ENCODE results near the gene TCF19. TPM values are rescaled to one million over a fixed set of nuclear protein-coding genes. Genes with fewer than 3 reads are reported as not detected.
A peak's percentile ranks its signal among the peaks of the same experiment; 100 is the strongest.
"Not testable (repeated sequence)": the region's sequence is repeated elsewhere in the genome, so short reads cannot be mapped to it uniquely, and the experiment has no call there.

TCF19 gene
- total RNA-seq, 2 experiments from 2014 or later: 56.7 to 61.6 TPM

DNA sequence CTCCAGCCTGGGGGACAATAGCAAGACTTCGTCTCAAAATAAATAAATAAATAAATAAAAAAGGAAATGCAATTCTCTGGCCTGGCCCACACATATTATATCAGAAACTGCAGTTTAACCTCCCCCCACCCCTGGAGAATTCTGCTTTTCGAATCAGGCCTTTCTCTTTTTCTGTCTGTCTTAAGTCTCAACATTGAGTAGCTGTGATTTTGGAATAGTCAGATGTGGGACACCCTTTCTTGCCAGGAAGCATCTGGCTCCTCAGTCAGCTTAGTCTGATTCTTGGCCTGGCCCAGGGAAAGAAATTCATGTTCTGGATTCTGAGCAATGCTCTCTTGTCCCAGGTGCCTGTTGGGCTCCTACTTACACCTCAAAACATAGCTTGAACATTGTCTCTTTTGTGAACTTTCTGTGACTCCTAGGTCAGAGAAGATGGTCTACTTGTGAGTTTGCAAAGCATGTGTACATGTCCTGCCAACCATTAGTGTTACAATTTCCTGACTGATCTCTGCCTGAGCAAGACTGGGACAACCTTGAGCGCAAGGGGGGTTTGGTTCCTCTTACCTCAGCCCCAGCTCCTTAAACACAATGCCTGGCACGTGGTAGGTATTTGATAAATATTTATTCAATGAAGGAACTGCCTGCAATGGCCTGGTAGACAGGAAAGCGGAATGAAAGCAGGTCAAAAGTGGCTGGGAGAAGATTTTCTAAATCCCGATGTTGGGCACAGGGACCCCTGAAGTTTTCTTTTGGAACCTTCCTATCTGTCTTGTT lies 35.9 kb downstream of the TCF19 start:
- TF ChIP-seq, protein P1, sequence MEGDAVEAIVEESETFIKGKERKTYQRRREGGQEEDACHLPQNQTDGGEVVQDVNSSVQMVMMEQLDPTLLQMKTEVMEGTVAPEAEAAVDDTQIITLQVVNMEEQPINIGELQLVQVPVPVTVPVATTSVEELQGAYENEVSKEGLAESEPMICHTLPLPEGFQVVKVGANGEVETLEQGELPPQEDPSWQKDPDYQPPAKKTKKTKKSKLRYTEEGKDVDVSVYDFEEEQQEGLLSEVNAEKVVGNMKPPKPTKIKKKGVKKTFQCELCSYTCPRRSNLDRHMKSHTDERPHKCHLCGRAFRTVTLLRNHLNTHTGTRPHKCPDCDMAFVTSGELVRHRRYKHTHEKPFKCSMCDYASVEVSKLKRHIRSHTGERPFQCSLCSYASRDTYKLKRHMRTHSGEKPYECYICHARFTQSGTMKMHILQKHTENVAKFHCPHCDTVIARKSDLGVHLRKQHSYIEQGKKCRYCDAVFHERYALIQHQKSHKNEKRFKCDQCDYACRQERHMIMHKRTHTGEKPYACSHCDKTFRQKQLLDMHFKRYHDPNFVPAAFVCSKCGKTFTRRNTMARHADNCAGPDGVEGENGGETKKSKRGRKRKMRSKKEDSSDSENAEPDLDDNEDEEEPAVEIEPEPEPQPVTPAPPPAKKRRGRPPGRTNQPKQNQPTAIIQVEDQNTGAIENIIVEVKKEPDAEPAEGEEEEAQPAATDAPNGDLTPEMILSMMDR (conservative IDR thresholded peaks at IDR 0.05; ENCODE audit: low read length): no peak
- no peak for TF ChIP-seq EZH2phosphoT487 (IDR thresholded peaks at IDR 0.05; ENCODE audit: borderline replicate concordance, low read depth, low read length)
- Histone ChIP-seq H3K79me2 (ENCODE audit: insufficient read depth, low read depth, low read length) (peaks cover 28% of the 10 kb centered on the region), H3K27ac (ENCODE audit: low read depth, low read length, poor library complexity, severe bottlenecking) (peak overlapping the region; percentile 31), H3K4me2 (ENCODE audit: low read length) (peak overlapping the region; percentile 43), H3K4me1 (ENCODE audit: insufficient read depth, low read length, poor library complexity, severe bottlenecking) (peaks cover 37% of the 10 kb centered on the region), H3K9me2 (ENCODE audit: insufficient read depth, low read length) (no peaks in the 10 kb centered on the region), H3K9me3 (ENCODE audit: low read length) (0 out of 2 replicates have a peak, but pooled peaks cover 3% of the 10 kb centered on the region), H3K36me3 (ENCODE audit: insufficient read depth, low read length) (peaks cover 18% of the 10 kb centered on the region), H2AFZ (ENCODE audit: low read length) (no peak overlapping the region), H3K4me3 (ENCODE audit: low read depth, low read length, poor library complexity, severe bottlenecking) (peak overlapping the region; percentile 0), H4K20me1 (ENCODE audit: insufficient read depth, low read length) (no peaks in the 10 kb centered on the region)
- DNase-seq (ENCODE audit: low spot score): no peak
- intact Hi-C loops (cut with micrococcal nuclease; ENCODE audit: unreplicated experiment): no loop called here
- ChIA-PET CTCF (ENCODE audit: unreplicated experiment) (interaction anchor here (0.6 kb wide), 1 partner anchor 75 kb away, joined by 3 read pairs; no protein-coding TSS in a partner anchor), POLR2A (interaction anchor here (0.6 to 1.6 kb wide), 5 partner anchors 64 to 285 kb away, joined by 3 to 7 read pairs (median 4); no protein-coding TSS in a partner anchor)
- BruUV-seq (replicated peaks): no TSS peak

DNA sequence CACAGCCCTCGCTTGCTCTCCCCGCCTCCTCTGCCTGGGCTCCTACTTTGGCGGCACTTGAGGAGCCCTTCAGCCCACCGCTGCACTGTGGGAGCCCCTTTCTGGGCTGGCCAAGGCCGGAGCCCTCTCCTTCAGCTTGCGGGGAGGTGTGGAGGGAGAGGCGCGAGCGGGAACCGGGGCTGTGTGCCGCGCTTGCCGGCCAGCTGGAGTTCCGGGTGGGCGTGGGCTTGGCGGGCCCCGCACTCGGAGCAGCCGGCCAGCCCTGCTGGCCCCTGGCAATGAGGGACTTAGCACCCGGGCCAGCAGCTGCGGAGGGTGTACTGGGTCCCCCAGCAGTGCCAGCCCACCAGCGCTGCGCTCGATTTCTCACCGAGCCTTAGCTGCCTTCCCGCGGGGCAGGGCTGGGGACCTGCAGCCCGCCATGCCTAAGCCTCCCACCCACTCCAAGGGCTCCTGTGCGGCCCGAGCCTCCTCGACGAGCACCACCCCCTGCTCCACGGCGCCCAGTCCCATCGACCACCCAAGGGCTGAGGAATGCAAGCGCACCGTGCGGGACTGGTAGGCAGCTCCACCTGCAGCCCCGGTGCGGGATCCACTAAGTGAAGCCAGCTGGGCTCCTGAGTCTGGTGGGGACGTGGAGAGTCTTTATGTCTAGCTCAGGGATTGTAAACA lies 37.1 kb downstream of the TCF19 start:
- H4K20me1 ChIP-seq (ENCODE audit: insufficient read depth, low read length); intact Hi-C loops (cut with micrococcal nuclease; ENCODE audit: unreplicated experiment); CTCF ChIA-PET (ENCODE audit: unreplicated experiment); H3K4me3 ChIP-seq (ENCODE audit: low read depth, low read length, poor library complexity, severe bottlenecking); H3K4me2 ChIP-seq (ENCODE audit: low read length); DNase-seq (ENCODE audit: low spot score); BruUV-seq (replicated peaks); H2AFZ ChIP-seq (ENCODE audit: low read length); H3K9me2 ChIP-seq (ENCODE audit: insufficient read depth, low read length); H3K27ac ChIP-seq (ENCODE audit: low read depth, low read length, poor library complexity, severe bottlenecking): not testable (repeated sequence)
- POLR2A ChIA-PET: interaction anchor here (1.3 kb wide), 1 partner anchor 170 kb away, joined by 4 read pairs; no protein-coding TSS in a partner anchor
- peaks cover 40% of the 10 kb centered on the region for H3K79me2 ChIP-seq (ENCODE audit: insufficient read depth, low read depth, low read length)
- peaks cover 30% of the 10 kb centered on the region for H3K36me3 ChIP-seq (ENCODE audit: insufficient read depth, low read length)
- peaks cover 15% of the 10 kb centered on the region; the same call in 1 of the 2 replicates for H3K9me3 ChIP-seq (ENCODE audit: low read length)
- H3K4me1 ChIP-seq (ENCODE audit: insufficient read depth, low read length, poor library complexity, severe bottlenecking): peaks cover 37% of the 10 kb centered on the region

DNA sequence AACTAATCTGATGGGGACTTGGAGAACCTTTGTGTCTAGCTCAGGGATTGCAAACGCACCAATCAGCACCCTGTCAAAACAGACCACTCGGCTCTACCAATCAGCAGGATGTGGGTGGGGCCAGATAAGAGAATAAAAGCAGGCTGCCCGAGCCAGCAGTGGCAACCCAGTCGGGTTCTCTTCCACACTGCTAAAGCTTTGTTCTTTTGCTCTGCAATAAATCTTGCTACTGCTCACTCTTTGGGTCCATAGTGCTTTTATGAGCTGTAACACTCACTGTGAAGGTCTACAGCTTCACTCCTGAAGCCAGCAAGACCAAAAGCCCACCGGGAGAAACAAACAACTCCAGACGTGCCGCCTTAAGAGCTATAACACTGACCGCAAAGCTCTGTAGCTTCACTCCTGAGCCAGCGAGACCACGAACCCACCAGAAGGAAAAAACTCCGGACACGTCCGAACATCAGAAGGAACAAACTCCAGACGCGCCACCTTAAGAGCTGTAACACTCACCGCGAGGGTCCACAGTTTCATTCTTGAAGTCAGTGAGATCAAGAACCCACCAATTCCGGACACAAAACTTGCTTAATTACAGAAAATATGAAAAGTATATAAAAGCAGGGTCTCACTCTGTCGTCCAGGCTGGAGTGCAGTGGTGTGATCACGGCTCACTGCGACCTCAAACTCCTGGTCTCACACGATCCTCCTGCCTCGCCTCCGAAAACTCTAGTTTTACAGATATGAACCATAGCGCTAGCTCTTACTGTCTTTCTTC lies 38.0 kb downstream of the TCF19 start:
- H4K20me1 ChIP-seq (ENCODE audit: insufficient read depth, low read length); BruUV-seq (replicated peaks); H2AFZ ChIP-seq (ENCODE audit: low read length); DNase-seq (ENCODE audit: low spot score); H3K9me2 ChIP-seq (ENCODE audit: insufficient read depth, low read length): not testable (repeated sequence)
- Histone ChIP-seq H3K36me3 (ENCODE audit: insufficient read depth, low read length) (peaks cover 38% of the 10 kb centered on the region), H3K4me1 (ENCODE audit: insufficient read depth, low read length, poor library complexity, severe bottlenecking) (peaks cover 35% of the 10 kb centered on the region), H3K79me2 (ENCODE audit: insufficient read depth, low read depth, low read length) (peaks cover 47% of the 10 kb centered on the region), H3K4me3 (ENCODE audit: low read depth, low read length, poor library complexity, severe bottlenecking) (peak overlapping the region; percentile 91), H3K27ac (ENCODE audit: low read depth, low read length, poor library complexity, severe bottlenecking) (peak overlapping the region; percentile 97), H3K4me2 (ENCODE audit: low read length) (peak overlapping the region; percentile 89), H3K9me3 (ENCODE audit: low read length) (peaks cover 17% of the 10 kb centered on the region; the same call in 1 of the 2 replicates)
- POLR2A ChIA-PET: interaction anchor here (1.3 to 1.5 kb wide), 2 partner anchors 169 to 173 kb away, joined by 4 to 5 read pairs; no protein-coding TSS in a partner anchor
- CTCF ChIA-PET (ENCODE audit: unreplicated experiment): interaction anchor here (0.7 kb wide), 1 partner anchor 170 kb away, joined by 8 read pairs; no protein-coding TSS in a partner anchor
- intact Hi-C loops (cut with micrococcal nuclease; ENCODE audit: unreplicated experiment): loop anchor here (1.0 kb wide), 5 partner anchors 26 to 171 kb away; partner anchors contain the start of genes HLA-B and HLA-C

All from OCI-LY7 (cell line).